K562 (cell line): Measurements from ENCODE around the gene AFAP1. TPM values are rescaled to one million over a fixed set of nuclear protein-coding genes. Genes with fewer than 3 reads are reported as not detected.
A peak's percentile ranks its signal among the peaks of the same experiment; 100 is the strongest.

Experiments used
- ATF4 ChIP-seq: fragments of 450-650 bp; formaldehyde crosslinking; IDR thresholded peaks from 2 replicates; pipeline ENCODE4 v1.4.0; 2022; ENCODE audit warnings: mild to moderate bottlenecking, moderate library complexity
- DDX20 ChIP-seq: fragments of 450-650 bp; IDR thresholded peaks from 2 replicates; pipeline ENCODE4 v1.6.1; 2016; ENCODE audit warnings: missing genetic modification characterization, low read depth, mild to moderate bottlenecking, missing compliant biosample characterization, moderate library complexity
- EP300 ChIP-seq: IDR thresholded peaks from 2 replicates; pipeline ENCODE4 v1.6.1; 2012; ENCODE audit warnings: low read length, improper control_type of control experiment
- GTF2F1 ChIP-seq: IDR thresholded peaks from 2 replicates; pipeline ENCODE4 v1.6.1; 2011; ENCODE audit warnings: low read depth, low read length, improper control_type of control experiment
- JUND ChIP-seq, 2 experiments: IDR thresholded peaks; 2 replicates in 1 of 2; 3 replicates in 1 of 2; pipeline ENCODE4 v1.6.1; 2011; ENCODE audit warnings: borderline replicate concordance in 2 of 2, low read depth in 2 of 2, low read length in 2 of 2, improper control_type of control experiment in 1 of 2, missing biosample characterization in 1 of 2, missing genetic modification characterization in 1 of 2, missing genetic modification reagents in 1 of 2
- MTA2 ChIP-seq: fragments of 450-650 bp; IDR thresholded peaks from 2 replicates; pipeline ENCODE4 v1.6.1; 2016; ENCODE audit warnings: low read depth
- NBN ChIP-seq: fragments of 450-650 bp; IDR thresholded peaks from 2 replicates; pipeline ENCODE4 v1.6.1; 2016; ENCODE audit warnings: low read depth, mild to moderate bottlenecking
- NKRF ChIP-seq: fragments of 450-650 bp; IDR thresholded peaks from 2 replicates; pipeline ENCODE4 v1.6.1; 2016; ENCODE audit warnings: borderline replicate concordance
- PCBP1 ChIP-seq: fragments of 200-400 bp; formaldehyde crosslinking; IDR thresholded peaks from 2 replicates; pipeline ENCODE4 v1.6.1; 2018; ENCODE audit warnings: mild to moderate bottlenecking, low read depth, low read length; ENCODE audit not compliant: poor library complexity, severe bottlenecking
- RAD21 ChIP-seq, 2 experiments: fragments of 250-450 bp in 1 of 2; fragments of 450-650 bp in 1 of 2; sonication (Bioruptor Pico) in 1 of 2; formaldehyde crosslinking in 1 of 2; IDR thresholded peaks in 1 of 2; conservative IDR thresholded peaks in 1 of 2; 2 replicates each; pipeline versions ENCODE4 v1.4.0 to v1.8.0; 2020 to 2022; ENCODE audit warnings: mild to moderate bottlenecking in 2 of 2, moderate library complexity in 1 of 2
- SNAPC5 ChIP-seq: fragments of 250-450 bp; sonication (Bioruptor Pico); IDR thresholded peaks from 2 replicates; pipeline ENCODE4 v1.8.0; 2021; ENCODE audit warnings: moderate library complexity, mild to moderate bottlenecking, inconsistent platforms
- STAT5B ChIP-seq: fragments of 250-450 bp; sonication (Bioruptor Pico); IDR thresholded peaks from 2 replicates; pipeline ENCODE4 v1.8.0; 2021; ENCODE audit warnings: mild to moderate bottlenecking, inconsistent platforms
- SUPT5H ChIP-seq: fragments of 450-650 bp; IDR thresholded peaks from 2 replicates; pipeline ENCODE4 v1.6.1; 2016
- THAP7 ChIP-seq: fragments of 250-450 bp; sonication (Bioruptor Pico); IDR thresholded peaks from 2 replicates; pipeline ENCODE4 v1.5.0; 2021
- TSHZ1 ChIP-seq: fragments of 250-450 bp; sonication (Bioruptor Pico); IDR thresholded peaks from 2 replicates; pipeline ENCODE4 v1.4.0; 2020; ENCODE audit warnings: mild to moderate bottlenecking, moderate library complexity
- ZKSCAN1 ChIP-seq: fragments of 150-350 bp; IDR thresholded peaks from 2 replicates; pipeline ENCODE4 v1.6.1; 2016; ENCODE audit warnings: low read depth, low read length
- ZNF12 ChIP-seq: sonication (generic); formaldehyde crosslinking; IDR thresholded peaks from 2 replicates; pipeline ENCODE4 v1.4.0; 2020; ENCODE audit warnings: mild to moderate bottlenecking, missing genetic modification reagents
- polyA plus RNA-seq, 8 experiments: library from polyadenylated mRNA; depleted of rRNA in 4 of 8; stranded (reverse) in 5 of 8; unstranded in 3 of 8; fragments of >200 nt; fragmentation: Nextera tagmentation in 2 of 8; fragmentation: Illumina TruSeq in 1 of 8; extraction: Ambion mirVana in 2 of 8; extraction: Trizol in 1 of 8; gene quantifications; 2 replicates each; pipeline versions ENCODE4 v1.2.1 to v1.2.3, GENCODE V29; 2011 to 2014; ENCODE audit warnings: inconsistent platforms in 1 of 8, missing spikeins in 1 of 8
- total RNA-seq, 7 experiments: library from RNA; depleted of rRNA in 6 of 7; stranded (reverse); fragments of >200 nt in 6 of 7; fragmentation: Illumina TruSeq in 2 of 7; extraction: Trizol in 2 of 7; gene quantifications; 2 replicates each; pipeline versions ENCODE4 v1.2.1 to v1.2.3, GENCODE V29; 2011 to 2021; ENCODE audit warnings: low replicate concordance in 1 of 7

Gene AFAP1
- total and polyA plus RNA-seq, 9 of the 15 experiments (the other 6 are each of a cell fraction or from before 2014, with no cell fraction given) = 0.07 to 0.42 (median 0.12) TPM; not detected in 1

- TF ChIP-seq THAP7 (CRISPR knock-in tag) (no peak), SNAPC5 (CRISPR knock-in tag) (no peak), ZKSCAN1 (no peak), EP300 (no peak), ZNF12 (CRISPR knock-in tag) (0 out of 2 replicates have a peak, but pooled peaks have one; percentile 34), STAT5B (CRISPR knock-in tag) (no peak), SUPT5H (no peak), GTF2F1 (no peak), TSHZ1 (no peak), NBN (no peak), PCBP1 (no peak), MTA2 (no peak), NKRF (no peak), ATF4 (no peak), DDX20 (no peak), RAD21 (CRISPR knock-in tag; conservative IDR thresholded peaks at IDR 0.05 in 1 of 2, IDR thresholded peaks at IDR 0.05 in 1 of 2) (peak in 1 of 2 experiments; percentile 48; a peak in 3 of 4 replicates), JUND (IDR thresholded peaks at IDR 0.05; ENCODE audit: borderline replicate concordance, low read depth, low read length) (no peak), JUND (tag; IDR thresholded peaks at IDR 0.05; ENCODE audit: borderline replicate concordance, low read depth, low read length) (no peak)
Observed at GRCh38 chr4:7843831-7844593, 95.6 kb downstream of the AFAP1 start (continued).
